Measurements from ENCODE around the gene UPK1A.
"Not testable (repeated sequence)": the region's sequence is repeated elsewhere in the genome, so short reads cannot be mapped to it uniquely, and the experiment has no call there.

The UPK1A gene

DNA sequence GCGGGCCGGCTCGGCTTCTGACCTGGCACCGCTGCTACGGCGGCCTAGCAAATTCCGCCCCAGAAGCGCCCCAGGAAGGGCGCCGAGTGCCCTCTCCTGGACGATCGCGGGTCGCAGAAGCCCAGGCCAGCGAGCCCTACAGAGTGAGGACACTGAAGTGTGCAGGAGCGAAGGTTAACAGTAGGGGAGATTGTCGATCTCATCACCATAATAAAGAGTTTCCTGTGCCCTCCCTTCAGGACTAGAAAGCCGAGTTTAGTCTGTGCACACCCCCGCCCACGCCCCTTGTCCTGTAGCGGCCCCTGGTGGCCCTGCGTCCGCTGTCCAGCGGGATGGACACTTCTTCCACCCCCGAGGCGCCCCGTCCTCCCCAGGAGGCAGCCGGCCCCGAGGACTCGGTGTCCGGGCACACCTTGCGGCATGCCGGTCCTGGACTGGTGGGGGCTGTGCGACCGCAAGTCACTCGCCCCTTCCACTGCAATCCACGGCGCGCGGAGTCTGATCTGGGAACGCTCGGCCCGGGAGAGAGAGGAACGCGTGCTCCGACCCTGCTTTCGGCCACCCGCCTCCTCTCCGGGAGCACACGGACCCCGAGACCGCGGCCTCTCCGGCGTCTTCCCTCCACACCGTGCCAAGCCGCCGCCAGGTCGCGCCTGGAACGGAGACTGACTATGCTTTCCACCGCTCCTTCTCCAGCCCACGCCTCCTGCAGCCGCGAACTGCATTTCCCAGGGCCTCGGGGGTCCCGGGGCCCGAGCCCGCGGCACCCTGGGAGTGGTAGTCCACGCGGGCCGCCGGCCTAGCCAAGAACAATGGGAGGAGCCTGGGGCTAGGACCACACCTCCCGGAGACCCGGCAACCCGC is 50.7 kb downstream of the UPK1A start:
- DNase-seq (ENCODE audit: low read depth in 2 of 2) = peak; percentile 87 to 94

DNA sequence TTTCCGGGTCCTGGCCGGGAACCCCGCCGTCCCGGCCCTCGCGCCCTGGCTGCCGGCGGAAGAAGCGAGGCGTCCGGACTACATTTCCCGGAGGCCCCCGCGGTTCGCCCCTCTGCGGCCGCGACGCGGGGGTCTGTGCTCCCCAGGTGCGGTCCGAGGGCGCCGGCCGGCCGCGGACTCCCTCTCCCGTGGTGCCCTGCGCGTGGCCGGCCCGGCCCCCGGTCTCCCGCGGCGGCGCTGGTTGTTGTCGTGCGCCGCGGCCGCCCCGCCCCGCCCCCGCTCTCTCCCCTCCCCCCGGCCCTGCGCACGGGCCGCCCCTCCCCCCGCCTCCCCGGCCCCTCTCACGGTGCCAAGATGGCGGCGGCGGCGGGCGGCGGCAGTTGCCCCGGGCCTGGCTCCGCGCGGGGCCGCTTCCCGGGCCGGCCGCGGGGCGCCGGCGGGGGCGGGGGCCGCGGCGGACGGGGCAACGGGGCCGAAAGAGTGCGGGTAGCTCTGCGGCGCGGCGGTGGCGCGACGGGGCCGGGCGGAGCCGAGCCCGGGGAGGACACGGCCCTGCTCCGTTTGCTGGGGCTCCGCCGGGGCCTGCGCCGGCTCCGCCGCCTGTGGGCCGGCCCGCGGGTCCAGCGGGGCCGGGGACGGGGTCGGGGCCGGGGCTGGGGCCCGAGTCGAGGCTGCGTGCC is 51.5 kb downstream of the UPK1A start, which contains the start of gene KMT2B:
KMT2B (plus strand) TSS at position 339 of the 680 bp plus-strand sequence; CDS start at position 355, 16 bp downstream.
- DNase-seq (ENCODE audit: low read depth in 2 of 2) = peak in 1 of 2 donors; percentile 42

DNA sequence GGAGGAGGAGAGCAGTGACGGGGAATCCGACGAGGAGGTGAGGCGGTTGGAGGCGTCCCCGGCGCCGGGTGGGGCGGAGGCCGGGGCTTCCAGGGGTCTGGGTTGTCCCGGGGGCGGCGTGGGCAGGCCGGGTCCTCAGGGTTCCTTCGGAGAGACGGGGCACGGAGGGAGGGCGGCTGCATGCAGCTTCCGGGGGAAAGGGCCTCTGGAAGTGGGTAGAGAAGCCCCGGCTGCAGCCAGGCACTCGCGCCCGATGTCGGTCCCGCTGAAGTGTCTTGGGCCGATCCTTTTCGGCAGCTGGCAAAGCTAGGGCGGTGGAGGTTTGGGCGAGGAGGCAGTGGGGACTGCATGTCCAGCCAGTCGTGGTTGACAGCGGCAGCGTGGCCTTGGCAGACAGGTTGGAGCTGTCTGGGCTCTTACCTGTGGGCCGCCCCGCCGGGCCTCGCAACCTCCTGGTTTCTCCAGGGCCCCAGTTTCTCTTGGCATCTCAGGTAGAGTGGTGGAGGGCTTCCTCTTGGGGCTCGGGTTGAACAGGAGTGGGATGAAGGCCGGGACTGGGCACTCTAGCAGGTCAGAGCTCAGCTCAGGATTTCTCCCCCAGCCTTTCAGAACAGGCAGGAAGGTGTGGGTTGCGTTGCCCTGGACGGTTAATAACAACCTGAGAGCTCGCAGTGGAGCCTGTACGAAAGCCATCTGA is 52.2 kb downstream of the UPK1A start:
- DNase-seq (ENCODE audit: low read depth in 2 of 2) = no peak

DNA sequence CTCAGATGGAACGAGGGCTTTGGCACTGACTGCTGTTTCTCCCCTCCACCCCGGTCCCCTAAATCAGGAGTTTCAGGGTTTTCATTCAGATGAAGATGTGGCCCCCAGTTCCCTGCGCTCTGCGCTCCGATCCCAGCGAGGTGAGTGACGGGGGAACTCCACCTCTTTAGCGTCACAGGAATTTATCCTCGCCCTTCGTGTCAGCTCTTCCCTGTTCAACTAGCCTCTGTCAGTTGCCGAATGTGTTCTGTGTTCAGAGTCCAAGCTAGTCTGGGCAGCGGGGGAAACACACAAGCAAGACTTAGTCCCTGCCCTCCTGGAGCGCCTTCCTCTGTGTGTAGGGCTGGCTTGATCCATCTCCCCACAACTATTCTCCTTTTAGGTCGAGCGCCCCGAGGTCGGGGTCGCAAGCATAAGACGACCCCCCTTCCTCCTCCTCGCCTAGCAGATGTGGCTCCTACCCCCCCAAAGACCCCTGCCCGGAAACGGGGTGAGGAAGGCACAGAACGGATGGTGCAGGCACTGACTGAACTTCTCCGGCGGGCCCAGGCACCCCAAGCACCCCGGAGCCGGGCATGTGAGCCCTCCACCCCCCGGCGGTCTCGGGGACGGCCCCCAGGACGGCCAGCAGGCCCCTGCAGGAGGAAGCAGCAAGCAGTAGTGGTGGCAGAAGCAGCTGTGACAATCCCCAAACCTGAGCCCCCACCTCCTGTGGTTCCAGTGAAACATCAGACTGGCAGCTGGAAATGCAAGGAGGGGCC is 53.3 kb downstream of the UPK1A start:
- no peak for DNase-seq (ENCODE audit: low read depth in 2 of 2)

DNA sequence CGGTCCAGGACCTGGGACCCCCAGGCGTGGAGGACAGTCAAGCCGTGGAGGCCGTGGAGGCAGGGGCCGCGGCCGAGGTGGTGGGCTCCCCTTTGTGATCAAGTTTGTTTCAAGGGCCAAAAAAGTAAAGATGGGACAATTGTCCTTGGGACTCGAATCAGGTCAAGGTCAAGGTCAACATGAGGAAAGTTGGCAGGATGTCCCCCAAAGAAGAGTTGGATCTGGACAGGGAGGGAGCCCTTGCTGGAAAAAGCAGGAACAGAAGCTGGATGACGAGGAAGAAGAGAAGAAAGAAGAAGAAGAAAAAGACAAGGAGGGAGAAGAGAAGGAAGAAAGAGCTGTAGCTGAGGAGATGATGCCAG is 53.8 kb downstream of the UPK1A start:
- no peak for DNase-seq (ENCODE audit: low read depth in 2 of 2)

DNA sequence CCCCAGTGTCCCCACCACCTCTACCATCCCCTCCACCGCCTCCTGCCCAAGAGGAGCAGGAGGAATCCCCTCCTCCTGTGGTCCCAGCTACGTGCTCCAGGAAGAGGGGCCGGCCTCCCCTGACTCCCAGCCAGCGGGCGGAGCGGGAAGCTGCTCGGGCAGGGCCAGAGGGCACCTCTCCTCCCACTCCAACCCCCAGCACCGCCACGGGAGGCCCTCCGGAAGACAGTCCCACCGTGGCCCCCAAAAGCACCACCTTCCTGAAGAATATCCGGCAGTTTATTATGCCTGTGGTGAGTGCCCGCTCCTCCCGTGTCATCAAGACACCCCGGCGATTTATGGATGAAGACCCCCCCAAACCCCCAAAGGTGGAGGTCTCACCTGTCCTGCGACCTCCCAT is 54.3 kb downstream of the UPK1A start:
- DNase-seq (ENCODE audit: low read depth in 2 of 2) = no peak

DNA sequence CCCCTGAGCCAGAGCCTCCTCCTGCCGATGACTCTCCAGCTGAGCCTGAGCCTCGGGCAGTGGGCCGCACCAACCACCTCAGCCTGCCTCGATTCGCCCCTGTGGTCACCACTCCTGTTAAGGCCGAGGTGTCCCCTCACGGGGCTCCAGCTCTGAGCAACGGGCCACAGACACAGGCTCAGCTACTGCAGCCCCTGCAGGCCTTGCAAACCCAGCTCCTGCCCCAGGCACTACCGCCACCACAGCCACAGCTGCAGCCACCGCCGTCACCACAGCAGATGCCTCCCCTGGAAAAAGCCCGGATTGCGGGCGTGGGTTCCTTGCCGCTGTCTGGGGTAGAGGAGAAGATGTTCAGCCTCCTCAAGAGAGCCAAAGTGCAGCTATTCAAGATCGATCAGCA is 55.1 kb downstream of the UPK1A start:
- no peak for DNase-seq (ENCODE audit: low read depth in 2 of 2)

DNA sequence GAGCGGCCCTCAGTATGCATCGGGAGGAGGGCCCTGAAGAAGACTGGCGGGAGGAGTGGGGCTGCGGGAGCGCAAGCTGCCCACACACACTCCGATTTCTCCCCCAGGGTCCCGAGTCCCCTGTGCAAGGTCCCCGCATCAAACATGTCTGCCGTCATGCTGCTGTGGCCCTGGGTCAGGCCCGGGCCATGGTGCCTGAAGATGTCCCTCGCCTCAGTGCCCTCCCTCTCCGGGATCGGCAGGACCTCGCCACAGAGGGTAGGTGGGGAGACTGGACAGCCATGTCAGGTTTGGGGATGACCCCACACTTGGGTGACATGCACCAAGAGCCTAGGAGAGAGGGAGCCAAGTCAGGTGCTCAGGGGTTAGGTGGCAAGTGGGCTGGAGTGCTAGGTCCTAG is 56.1 kb downstream of the UPK1A start:
- no peak for DNase-seq (ENCODE audit: low read depth in 2 of 2)

DNA sequence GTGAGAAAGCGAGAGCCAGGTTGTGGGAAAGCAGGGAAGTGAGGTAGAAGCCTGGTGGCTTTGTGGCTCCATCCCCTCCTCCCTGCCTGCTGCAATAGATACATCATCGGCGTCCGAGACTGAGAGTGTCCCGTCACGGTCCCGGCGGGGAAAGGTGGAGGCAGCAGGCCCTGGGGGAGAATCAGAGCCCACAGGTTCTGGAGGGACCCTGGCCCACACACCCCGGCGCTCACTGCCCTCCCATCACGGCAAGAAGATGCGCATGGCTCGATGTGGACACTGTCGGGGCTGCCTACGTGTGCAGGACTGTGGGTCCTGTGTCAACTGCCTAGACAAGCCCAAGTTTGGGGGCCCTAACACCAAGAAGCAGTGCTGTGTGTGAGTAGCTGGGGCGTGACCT is 56.6 kb downstream of the UPK1A start:
- DNase-seq (ENCODE audit: low read depth in 2 of 2) = no peak

DNA sequence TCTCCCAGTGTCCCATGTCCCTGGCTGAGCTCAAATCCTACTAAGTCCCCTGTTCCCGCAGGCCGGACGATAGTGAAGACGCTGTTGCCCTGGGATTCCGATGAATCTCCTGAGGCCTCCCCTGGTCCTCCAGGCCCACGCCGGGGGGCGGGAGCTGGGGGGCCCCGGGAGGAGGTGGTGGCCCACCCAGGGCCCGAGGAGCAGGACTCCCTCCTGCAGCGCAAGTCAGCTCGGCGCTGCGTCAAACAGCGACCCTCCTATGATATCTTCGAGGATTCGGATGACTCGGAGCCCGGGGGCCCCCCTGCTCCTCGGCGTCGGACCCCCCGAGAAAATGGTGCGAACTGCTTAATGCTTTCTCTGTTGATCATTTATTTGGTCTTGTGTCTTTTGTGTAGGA is 57.4 kb downstream of the UPK1A start:
- no peak for DNase-seq (ENCODE audit: low read depth in 2 of 2)

DNA sequence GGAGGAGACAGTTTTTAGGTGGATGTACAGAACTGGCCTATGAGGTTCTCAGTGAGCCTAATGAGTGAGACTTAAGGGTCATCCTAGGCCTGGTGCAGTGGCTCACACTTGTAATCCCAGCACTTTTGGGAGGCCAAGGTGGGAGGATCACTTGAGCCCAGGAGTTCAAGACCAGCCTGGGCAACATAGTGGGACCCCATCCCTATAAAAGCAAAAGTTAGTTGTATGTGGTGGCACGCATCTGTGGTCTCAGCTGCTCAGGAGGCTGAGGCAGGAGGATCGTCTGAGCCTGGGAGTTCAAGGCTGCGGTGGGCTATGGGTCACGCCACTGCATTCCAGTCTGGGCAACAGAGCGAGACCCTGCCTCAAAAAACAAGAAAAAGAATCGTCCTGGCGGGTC is 57.8 kb downstream of the UPK1A start:
- not testable (repeated sequence) for DNase-seq (ENCODE audit: low read depth in 2 of 2)

DNA sequence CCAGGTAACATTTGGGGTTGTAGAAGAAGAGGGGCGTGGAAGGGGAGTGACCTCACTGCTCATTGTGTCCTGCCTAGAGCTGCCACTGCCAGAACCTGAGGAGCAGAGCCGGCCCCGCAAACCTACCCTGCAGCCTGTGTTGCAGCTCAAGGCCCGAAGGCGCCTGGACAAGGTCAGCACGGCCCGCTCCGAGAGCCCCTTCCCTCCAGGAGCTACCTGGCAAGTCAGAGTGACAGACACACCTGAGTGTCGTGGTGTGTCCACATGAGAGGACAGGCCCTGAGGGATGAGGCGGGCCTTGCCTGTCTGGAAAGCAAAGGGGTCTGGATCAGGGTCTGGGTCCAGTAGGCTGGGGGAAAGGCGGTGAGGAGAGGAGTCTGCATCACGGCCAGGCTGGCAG is 58.2 kb downstream of the UPK1A start:
- DNase-seq (ENCODE audit: low read depth in 2 of 2) = no peak

DNA sequence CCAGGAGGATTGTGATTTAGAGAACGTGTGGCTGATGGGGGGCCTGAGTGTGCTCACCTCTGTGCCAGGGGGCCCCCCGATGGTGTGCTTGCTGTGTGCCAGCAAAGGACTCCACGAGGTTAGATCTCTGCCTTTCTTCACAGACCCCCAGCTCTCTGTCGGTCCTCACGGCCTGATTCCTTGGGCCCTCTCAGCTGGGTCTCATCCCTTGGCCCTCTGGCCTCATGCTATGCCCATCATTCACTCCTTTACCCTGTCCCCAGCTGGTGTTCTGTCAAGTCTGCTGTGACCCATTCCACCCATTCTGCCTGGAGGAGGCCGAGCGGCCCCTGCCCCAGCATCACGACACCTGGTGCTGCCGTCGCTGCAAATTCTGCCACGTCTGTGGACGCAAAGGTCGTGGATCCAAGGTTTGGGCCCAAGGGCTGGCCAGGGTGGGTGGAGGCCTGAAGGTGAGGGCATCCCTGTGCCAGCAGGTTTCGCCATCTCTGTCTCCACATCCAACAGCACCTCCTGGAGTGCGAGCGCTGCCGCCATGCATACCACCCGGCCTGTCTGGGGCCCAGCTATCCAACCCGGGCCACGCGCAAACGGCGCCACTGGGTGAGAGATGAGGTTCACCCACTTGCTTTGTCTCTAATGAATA is 59.0 kb downstream of the UPK1A start:
- DNase-seq (ENCODE audit: low read depth in 2 of 2) = no peak

DNA sequence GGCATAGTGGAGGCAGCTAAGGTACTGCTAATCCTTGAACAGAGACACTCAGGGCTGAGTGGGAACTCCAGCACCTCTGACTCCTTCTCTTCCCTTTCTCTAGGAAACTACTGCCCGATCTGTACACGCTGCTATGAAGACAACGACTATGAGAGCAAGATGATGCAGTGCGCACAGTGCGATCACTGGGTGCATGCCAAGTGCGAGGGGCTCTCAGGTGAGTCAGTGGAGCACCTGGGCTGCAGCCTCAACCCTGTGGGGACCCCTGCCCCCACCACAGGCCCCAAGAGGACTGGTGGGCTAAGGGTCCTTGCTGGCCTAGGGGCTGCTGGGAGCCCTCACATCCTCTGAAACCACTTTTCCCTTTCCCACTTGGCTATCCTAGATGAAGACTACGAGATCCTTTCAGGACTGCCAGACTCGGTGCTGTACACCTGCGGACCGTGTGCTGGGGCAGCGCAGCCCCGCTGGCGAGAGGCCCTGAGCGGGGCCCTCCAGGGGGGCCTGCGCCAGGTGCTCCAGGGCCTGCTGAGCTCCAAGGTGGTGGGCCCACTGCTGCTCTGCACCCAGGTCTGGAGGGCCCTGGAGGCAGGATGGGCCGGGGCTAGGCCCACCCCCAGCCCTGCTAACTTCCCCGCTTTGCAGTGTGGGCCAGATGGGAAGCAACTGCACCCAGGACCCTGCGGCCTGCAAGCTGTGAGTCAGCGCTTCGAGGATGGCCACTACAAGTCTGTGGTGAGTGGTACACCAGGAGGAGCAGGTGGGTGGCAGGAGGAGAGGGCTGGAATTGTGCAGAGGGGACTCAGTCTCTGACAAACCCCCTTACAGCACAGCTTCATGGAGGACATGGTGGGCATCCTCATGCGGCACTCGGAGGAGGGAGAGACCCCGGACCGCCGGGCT is 61.0 kb downstream of the UPK1A start:
- no peak for DNase-seq (ENCODE audit: low read depth in 2 of 2)

Data from stimulated activated CD8-positive, alpha-beta memory T cell treated with anti-CD3 and anti-CD28 coated beads, Interleukin-2, amount 100 ng/mL, for 1 hour (primary cell).